ENCODE results near the gene KRT6A.

KRT6A gene

GRCh38 chr12:52493172-52493571, at the start of gene KRT6A:
TSS of gene KRT6A (minus strand) at chr12:52493257. CDS start at chr12:52493188, 69 bp downstream.
- no peak for DNase-seq

DNA sequence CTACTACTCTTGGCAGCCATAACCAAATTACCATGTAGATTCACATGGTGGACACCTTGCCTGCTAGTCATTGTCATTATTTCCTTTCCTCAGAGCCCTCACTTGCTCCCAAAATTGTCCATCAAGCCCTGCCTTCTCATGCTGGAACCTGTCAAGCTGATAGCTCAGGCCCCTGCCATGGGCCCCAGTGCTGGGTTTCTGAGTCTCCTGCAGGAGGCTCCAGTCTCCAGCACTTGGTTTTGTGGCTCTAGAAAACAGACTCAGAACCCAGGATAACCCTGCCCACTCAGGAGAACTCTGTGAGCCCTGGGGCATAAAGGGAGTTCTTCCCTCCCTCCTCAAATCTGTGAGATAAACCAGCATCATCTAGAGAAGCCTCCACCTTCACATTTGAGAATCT, 49.1 kb upstream of the KRT6A start:
- no peak for DNase-seq

GRCh38 chr12:52541709-52542108, 48.7 kb upstream of the KRT6A start:
- no peak for DNase-seq

DNA sequence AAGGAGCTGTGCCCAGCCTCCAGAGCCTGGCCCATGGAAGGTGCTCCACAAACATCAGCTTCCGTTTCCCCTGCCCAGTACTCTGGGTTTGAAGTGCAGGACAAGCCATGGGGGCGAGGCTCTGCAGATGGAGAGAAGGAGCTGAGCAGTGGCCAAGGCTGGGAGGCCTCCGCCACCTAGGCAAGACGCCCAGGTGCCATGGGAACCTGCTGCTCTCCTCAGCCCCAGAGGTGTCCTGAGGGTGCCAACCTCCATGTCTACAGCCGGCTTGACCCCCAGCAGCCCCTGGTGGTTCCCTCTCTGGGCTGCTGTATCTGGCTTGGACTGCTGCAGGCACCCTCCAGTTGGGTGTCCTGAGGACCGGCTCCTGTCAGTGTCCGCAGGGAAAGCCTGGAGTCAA, 47.5 kb upstream of the KRT6A start:
- DNase-seq: no peak

GRCh38 chr12:52539821-52540173, 46.7 kb upstream of the KRT6A start:
- DNase-seq: no peak

DNA sequence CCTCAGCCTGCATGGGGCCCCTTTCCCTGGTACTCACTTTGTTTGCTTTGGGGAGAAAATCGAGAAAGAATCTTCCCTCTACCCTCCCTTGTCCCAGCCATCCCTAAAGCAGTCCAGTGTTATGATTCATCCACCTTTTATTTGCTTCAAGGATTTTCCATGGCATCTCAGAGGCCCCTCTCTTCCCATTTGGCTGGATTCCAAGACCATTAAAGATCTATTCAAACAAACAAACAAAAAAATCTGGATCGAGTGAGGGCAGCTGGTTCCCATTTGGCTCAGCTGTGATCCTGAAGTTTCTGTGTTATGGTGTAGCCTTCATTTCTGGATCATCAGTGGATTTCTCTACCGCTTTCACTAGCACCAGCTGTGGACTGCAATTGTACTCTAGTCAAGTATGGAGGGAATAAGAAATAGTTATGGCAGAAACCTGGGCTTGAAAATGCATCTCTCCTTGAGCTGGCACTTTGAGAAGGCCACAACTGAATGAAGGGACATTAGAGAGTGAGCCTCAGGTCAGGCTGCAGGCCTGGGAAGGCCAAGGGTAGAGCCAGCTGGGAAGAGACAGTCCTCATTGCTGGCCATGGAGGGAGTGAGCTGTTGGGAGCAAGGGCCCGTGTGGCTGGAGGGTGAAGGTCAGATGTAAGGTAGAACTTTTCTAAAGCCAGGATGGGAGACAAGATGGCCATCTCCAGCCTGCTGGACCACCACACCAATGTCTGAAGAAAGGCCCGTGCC, 46.2 kb upstream of the KRT6A start:
- no peak for DNase-seq

- DNase-seq: no peak
Measured at GRCh38 chr12:52537101-52537500, 44.0 kb upstream of the KRT6A start.

- no peak for DNase-seq
Measured at GRCh38 chr12:52535574-52535973, 42.5 kb upstream of the KRT6A start.

DNA sequence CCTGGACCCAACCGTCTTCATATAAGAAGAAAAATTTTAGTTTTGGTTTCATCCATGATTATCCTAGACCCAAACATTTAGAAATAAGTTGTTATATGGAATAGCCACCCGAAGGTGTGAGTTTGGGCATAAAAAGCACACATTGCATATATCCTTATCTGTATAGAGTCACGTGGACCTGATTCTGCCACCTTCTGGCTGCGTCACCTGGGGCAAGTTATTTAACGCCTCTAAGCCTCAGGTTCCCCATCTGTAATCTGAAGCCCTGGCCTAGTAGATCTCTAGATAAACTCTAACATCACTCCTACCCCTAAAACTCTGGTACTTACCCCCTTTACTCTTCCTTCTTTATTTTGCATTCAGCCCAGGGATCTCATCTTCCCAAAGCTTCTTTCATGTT, 41.4 kb upstream of the KRT6A start:
- no peak for DNase-seq

- no peak for DNase-seq
Measured at GRCh38 chr12:52533686-52534470, 40.8 kb upstream of the KRT6A start.

DNA sequence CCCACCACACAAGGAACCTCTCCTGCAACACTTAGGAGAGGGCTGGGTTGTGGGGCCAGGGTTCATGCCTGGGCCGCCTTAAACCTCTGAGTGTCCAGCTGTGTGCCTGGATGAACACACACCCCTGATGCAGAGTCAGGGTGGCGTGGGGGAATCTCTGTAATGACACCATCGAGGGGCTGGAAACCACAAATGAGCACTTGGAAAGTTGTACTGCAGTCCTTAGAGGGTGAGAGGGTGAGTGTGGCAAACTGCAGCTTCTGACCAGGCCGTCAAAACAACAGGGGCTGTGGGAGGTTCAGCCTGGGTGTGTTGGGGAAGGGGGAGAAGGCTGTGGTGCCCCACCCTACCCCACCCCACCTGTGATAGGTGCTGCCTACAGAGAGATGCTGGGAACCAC, 39.6 kb upstream of the KRT6A start:
- no peak for DNase-seq

GRCh38 chr12:52531566-52532300, 38.7 kb upstream of the KRT6A start:
- DNase-seq: no peak

DNA sequence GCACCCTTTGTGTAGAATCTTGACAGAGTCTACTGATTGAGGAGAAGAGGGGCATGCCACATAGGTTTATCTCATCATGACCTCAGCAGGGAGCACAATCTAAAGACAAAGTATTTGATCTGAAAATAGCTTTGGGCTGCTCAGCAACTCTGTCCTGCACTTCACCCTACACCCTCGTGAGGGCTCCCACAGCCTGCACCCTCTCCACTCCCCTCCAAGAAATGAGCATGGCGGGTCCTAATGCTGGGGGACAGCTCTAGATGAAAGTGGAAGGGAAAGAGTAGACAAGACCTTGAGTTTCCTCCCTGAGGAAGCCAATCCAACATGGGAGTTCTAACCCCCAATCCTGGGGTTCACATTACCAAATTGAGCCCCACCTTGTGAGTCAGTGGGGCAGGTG, 37.8 kb upstream of the KRT6A start:
- no peak for DNase-seq

- DNase-seq: no peak
Measured at GRCh38 chr12:52530366-52530765, 37.3 kb upstream of the KRT6A start.

GRCh38 chr12:52529846-52530245, 36.8 kb upstream of the KRT6A start:
- no peak for DNase-seq

DNA sequence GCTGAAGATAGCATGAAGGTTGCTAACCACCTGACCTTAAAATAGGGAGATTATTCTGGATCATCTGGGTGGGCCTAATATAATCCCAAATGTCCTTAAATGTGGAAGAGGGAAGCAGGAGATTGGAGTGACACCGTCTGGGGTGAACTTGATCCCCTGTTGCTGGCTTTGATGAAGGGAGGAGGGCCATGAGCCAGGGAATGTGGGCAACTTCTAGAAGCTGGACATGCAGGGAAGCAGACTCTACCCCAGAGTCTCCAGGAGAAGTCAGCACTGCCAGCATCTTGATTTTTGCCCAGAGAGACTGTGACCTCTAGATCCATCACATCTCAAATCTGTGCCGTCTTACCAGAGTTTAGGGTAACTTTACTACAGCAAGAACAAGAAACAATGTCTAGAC, 36.4 kb upstream of the KRT6A start:
- DNase-seq: no peak

DNA sequence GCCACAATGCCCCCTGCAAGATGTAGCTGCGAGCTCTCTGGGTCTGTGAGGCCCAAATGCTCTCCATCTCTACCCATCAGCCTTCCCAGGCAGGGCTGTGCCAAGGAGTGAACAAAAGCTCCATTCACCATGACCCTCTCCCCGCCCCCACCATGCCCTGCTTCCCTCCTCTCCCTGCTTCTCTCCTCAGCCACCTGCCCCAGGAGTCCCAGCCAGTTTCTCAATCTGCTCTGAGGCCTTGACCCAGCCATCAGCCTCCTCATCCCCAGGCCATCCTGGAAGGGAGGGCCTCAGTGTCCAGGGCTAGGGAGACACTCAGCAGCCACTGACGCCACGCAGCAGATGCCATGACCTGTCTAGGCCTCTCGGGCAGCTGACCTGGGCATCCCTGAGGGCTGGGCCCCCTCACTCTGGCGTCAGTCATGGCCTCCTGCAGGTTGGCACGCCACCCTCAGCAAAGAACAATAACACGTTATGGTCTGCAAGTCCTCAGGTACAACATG, 35.6 kb upstream of the KRT6A start:
- DNase-seq: no peak

DNA sequence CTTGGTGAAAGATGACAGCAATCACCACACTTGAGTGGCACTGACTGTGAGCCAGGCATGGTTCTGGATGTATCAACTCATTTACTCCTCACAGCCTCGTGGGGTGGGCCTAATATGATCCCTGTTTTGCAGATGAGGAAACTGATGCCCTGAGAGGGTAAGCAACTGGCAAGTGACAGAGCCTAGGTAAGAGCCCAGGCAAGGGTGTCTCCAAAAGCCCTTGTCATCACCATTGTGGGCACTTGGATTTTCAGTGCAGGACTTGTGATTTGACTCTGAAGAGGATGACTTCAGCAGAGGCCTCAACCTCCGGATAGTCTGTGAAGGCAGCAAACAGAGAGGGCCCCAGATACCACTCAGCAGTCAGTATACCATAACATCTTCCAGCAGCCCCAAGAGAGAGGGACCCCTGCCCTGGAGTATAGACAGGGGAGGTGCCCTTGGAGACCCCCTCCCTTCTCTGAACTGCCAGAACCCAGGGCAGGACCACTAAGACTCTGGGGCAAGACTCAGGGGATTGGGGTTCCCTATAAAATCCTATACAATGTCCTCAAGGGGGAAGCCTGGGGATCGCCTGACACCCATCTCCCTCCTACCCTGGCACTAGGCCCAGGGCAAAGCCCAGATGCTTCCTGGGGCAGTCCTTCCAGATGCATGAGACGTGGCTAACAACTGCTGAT, 34.2 kb upstream of the KRT6A start:
- no peak for DNase-seq

GRCh38 chr12:52526511-52526951, 33.5 kb upstream of the KRT6A start:
- no peak for DNase-seq

GRCh38 chr12:52525661-52526499, 32.8 kb upstream of the KRT6A start:
- no peak for DNase-seq

- DNase-seq: no peak
Measured at GRCh38 chr12:52524898-52525591, 32.0 kb upstream of the KRT6A start.

Measured in stimulated activated CD4-positive, alpha-beta T cell treated with anti-CD3 and anti-CD28 coated beads, Interleukin-4, amount 100 ng/mL, for 1 hour (primary cell).